H1 (cell line): Measurements from ENCODE around the gene PPP2R2D. TPM values are rescaled to one million over a fixed set of nuclear protein-coding genes. Genes with fewer than 3 reads are reported as not detected.

Experiments
- CTCF ChIA-PET: fragments of 300-600 bp; sonication (Branson Sonifier 250); formaldehyde crosslinking; loops from one replicate; lab custom pipeline; 2021; ENCODE audit not compliant: partially characterized antibody; lab: Charles Lee
- POLR2A ChIA-PET: fragments of 300-600 bp; sonication (Branson Sonifier 250); formaldehyde crosslinking; loops from one replicate; lab custom pipeline; 2021; ENCODE audit warnings: inconsistent platforms; ENCODE audit not compliant: partially characterized antibody; lab: Charles Lee
- DNase-seq, 2 experiments: peaks; one replicate each; pipeline versions ENCODE4 v3.0.0 to v3.0.0-alpha.2; 2010 to 2022; ENCODE audit warnings: low spot score in 2 of 2, low read depth in 1 of 2, mixed read lengths in 1 of 2
- FAIRE-seq: peaks from 2 replicates; lab custom pipeline; 2011; peaks lifted over from hg19 to GRCh38; lab: Jason Lieb, UNC
- H2AFZ ChIP-seq: 2 replicates; pipeline ENCODE4 v1.8.1; 2012; ENCODE audit warnings: low read length, inconsistent platforms
- H2AK5ac ChIP-seq: 2 replicates; pipeline ENCODE4 v1.6.1; 2013; ENCODE audit warnings: low read depth, low read length
- H2BK120ac ChIP-seq: replicated peaks from 2 replicates; pipeline ENCODE3; 2013; ENCODE audit warnings: low read depth, low read length, inconsistent platforms
- H2BK12ac ChIP-seq: 2 replicates; pipeline ENCODE4 v1.6.1; 2013; ENCODE audit warnings: low read depth, low read length
- H2BK15ac ChIP-seq: 2 replicates; pipeline ENCODE4 v1.6.1; 2013; ENCODE audit warnings: low read length
- H2BK20ac ChIP-seq: 2 replicates; pipeline ENCODE4 v1.6.1; 2013; ENCODE audit warnings: low read length
- H2BK5ac ChIP-seq: 2 replicates; pipeline ENCODE4 v1.6.1; 2013; ENCODE audit warnings: low read depth, low read length
- H3K14ac ChIP-seq: 2 replicates; pipeline ENCODE4 v1.6.1; 2013; ENCODE audit warnings: inconsistent platforms; ENCODE audit not compliant: insufficient read length
- H3K18ac ChIP-seq: 2 replicates; pipeline ENCODE4 v1.6.1; 2013; ENCODE audit warnings: low read length; ENCODE audit errors: extremely low read depth
- H3K23ac ChIP-seq: 2 replicates; pipeline ENCODE4 v1.6.1; 2013; ENCODE audit warnings: inconsistent platforms; ENCODE audit not compliant: insufficient read length
- H3K23me2 ChIP-seq: 2 replicates; pipeline ENCODE4 v1.6.1; 2013; ENCODE audit warnings: low read depth, low read length
- H3K27ac ChIP-seq: 2 replicates; pipeline ENCODE4 v1.6.1; 2011; ENCODE audit warnings: low read depth, low read length, inconsistent platforms
- H3K27me3 ChIP-seq, 4 experiments: replicated peaks in 1 of 4; 1 replicate in 1 of 4; 2 replicates in 3 of 4; pipeline versions ENCODE4 v1.6.1 to v1.8.1; 2011 to 2013; ENCODE audit warnings: low read length in 3 of 4, mild to moderate bottlenecking in 3 of 4, inconsistent platforms in 2 of 4, mixed read lengths in 2 of 4, moderate library complexity in 1 of 4; ENCODE audit not compliant: control insufficient read depth in 3 of 4, insufficient read depth in 3 of 4; ENCODE audit errors: extremely low read depth in 1 of 4
- H3K36me3 ChIP-seq, 4 experiments: 2 replicates each; pipeline versions ENCODE4 v1.6.1 to v1.8.1; 2011 to 2013; ENCODE audit warnings: mild to moderate bottlenecking in 4 of 4, low read length in 3 of 4, moderate library complexity in 2 of 4, control low read depth in 1 of 4, inconsistent platforms in 1 of 4; ENCODE audit not compliant: insufficient read depth in 4 of 4, control insufficient read depth in 2 of 4
- H3K4ac ChIP-seq: replicated peaks from 2 replicates; pipeline ENCODE3; 2013; ENCODE audit warnings: low read length, low read depth, mixed read lengths, inconsistent platforms; ENCODE audit not compliant: insufficient read length
- H3K4me1 ChIP-seq, 4 experiments: replicated peaks in 1 of 4; 1 replicate in 1 of 4; 2 replicates in 3 of 4; pipeline versions ENCODE4 v1.6.1 to v1.8.1; 2011 to 2013; ENCODE audit warnings: low read length in 3 of 4, inconsistent platforms in 2 of 4, mixed read lengths in 1 of 4; ENCODE audit not compliant: insufficient read depth in 4 of 4, control insufficient read depth in 3 of 4
- H3K4me2 ChIP-seq, 2 experiments: 2 replicates each; pipeline versions ENCODE4 v1.6.1 to v1.8.1; 2011 to 2013; ENCODE audit warnings: low read depth in 2 of 2, low read length in 2 of 2, control low read depth in 1 of 2, inconsistent platforms in 1 of 2, mild to moderate bottlenecking in 1 of 2; ENCODE audit not compliant: insufficient read depth in 1 of 2
- H3K4me3 ChIP-seq, 4 experiments: fragments of 200-600, 300-600 bp in 1 of 4; sonication (generic), shearing (Covaris generic), sonication (Bioruptor Twin) in 1 of 4; 2 replicates each; pipeline versions ENCODE4 v1.5.1 to v1.8.1; 2011 to 2016; ENCODE audit warnings: low read length in 4 of 4, low read depth in 3 of 4, control low read depth in 2 of 4, inconsistent platforms in 2 of 4, mild to moderate bottlenecking in 2 of 4, mixed read lengths in 1 of 4, moderate library complexity in 1 of 4; ENCODE audit not compliant: insufficient read depth in 2 of 4; ENCODE audit errors: extremely low read depth in 1 of 4
- H3K56ac ChIP-seq: replicated peaks from 2 replicates; pipeline ENCODE3; 2013; ENCODE audit warnings: low read depth, mild to moderate bottlenecking, mixed read lengths, low read length, inconsistent platforms; ENCODE audit not compliant: insufficient read length
- H3K79me1 ChIP-seq: 2 replicates; pipeline ENCODE4 v1.6.1; 2013; ENCODE audit warnings: low read depth, low read length, control low read depth
- H3K79me2 ChIP-seq, 2 experiments: 2 replicates each; pipeline versions ENCODE4 v1.6.1 to v1.8.1; 2012 to 2013; ENCODE audit warnings: low read length in 2 of 2, mild to moderate bottlenecking in 2 of 2, inconsistent platforms in 1 of 2; ENCODE audit not compliant: insufficient read depth in 2 of 2, control insufficient read depth in 1 of 2
- H3K9ac ChIP-seq, 4 experiments: replicated peaks in 1 of 4; 1 replicate in 1 of 4; 2 replicates in 3 of 4; pipeline versions ENCODE4 v1.6.1 to v1.8.1; 2011 to 2013; ENCODE audit warnings: low read depth in 3 of 4, low read length in 3 of 4, control low read depth in 2 of 4, mild to moderate bottlenecking in 2 of 4, moderate library complexity in 2 of 4, inconsistent platforms in 1 of 4; ENCODE audit errors: extremely low read depth in 1 of 4
- H3K9me3 ChIP-seq, 2 experiments: 2 replicates each; pipeline versions ENCODE4 v1.6.1 to v1.8.1; 2012 to 2013; ENCODE audit warnings: mild to moderate bottlenecking in 2 of 2, moderate library complexity in 2 of 2, control low read depth in 1 of 2, inconsistent platforms in 1 of 2, low read depth in 1 of 2, low read length in 1 of 2, mixed read lengths in 1 of 2; ENCODE audit not compliant: insufficient read depth in 2 of 2
- H4K20me1 ChIP-seq, 2 experiments: replicated peaks in 1 of 2; 2 replicates each; pipeline versions ENCODE3 to v1.8.1; 2011 to 2013; ENCODE audit warnings: inconsistent platforms in 2 of 2, low read length in 2 of 2, mild to moderate bottlenecking in 1 of 2; ENCODE audit not compliant: insufficient read depth in 2 of 2, control insufficient read depth in 1 of 2
- H4K5ac ChIP-seq: 2 replicates; pipeline ENCODE4 v1.6.1; 2013; ENCODE audit warnings: low read length, low read depth, mixed read lengths, inconsistent platforms; ENCODE audit not compliant: insufficient read length
- H4K8ac ChIP-seq: 2 replicates; pipeline ENCODE4 v1.8.0; 2013; ENCODE audit warnings: mild to moderate bottlenecking, moderate library complexity, low read length, inconsistent platforms; ENCODE audit not compliant: insufficient read depth; ENCODE audit errors: extremely low read depth
- H4K91ac ChIP-seq: replicated peaks from 2 replicates; pipeline ENCODE3; 2013; ENCODE audit warnings: low read length, mixed read lengths, inconsistent platforms; ENCODE audit not compliant: insufficient read length
- POLR2AphosphoS5 ChIP-seq: IDR thresholded peaks from 2 replicates; pipeline ENCODE4 v1.6.1; 2011; ENCODE audit warnings: low read depth, low read length
- SP2 ChIP-seq: IDR thresholded peaks from 2 replicates; pipeline ENCODE4 v1.6.1; 2012; ENCODE audit warnings: mild to moderate bottlenecking, low read length, inconsistent platforms
- WGBS, 2 experiments: shearing (Covaris generic) in 1 of 2; methylation state at CpG; one replicate each; pipeline versions ENCODE4 v1.1.6 to v1.1.7; 2013 to 2015; ENCODE audit warnings: low lambda C conversion rate in 2 of 2, mixed read lengths in 2 of 2, inconsistent platforms in 1 of 2, low coverage in 1 of 2, missing lambda C conversion rate in 1 of 2; ENCODE audit not compliant: insufficient replicate concordance in 2 of 2, insufficient coverage in 1 of 2, insufficient read length in 1 of 2; ENCODE audit errors: extremely low coverage in 1 of 2, missing lambda C conversion rate in 1 of 2; 5-methylcytosine and 5-hydroxymethylcytosine counted together
- polyA plus RNA-seq, 7 experiments: library from polyadenylated mRNA; depleted of rRNA in 3 of 7; stranded (reverse) in 5 of 7; unstranded in 2 of 7; fragments of >200 nt in 5 of 7; fragments of 200-250 nt in 2 of 7; gene quantifications; 1 replicate in 5 of 7; 2 replicates in 1 of 7; 4 replicates in 1 of 7; pipeline versions ENCODE4 v1.2.1 to v1.2.3, GENCODE V29; 2011 to 2013; ENCODE audit warnings: missing spikeins in 2 of 7, mixed read lengths in 2 of 7
- total RNA-seq: library from RNA; stranded (reverse); fragmentation: NEBNext Ultra II Directional; extraction: Animal tissue kit (Norgen Biotek cat#: 25700); gene quantifications from 2 replicates; pipeline ENCODE4 v1.2.1, GENCODE V29; 2021
- TF ChIP-seq, protein P1 (sequence below): IDR thresholded peaks from 2 replicates; pipeline ENCODE4 v1.6.1; 2011; ENCODE audit warnings: low read length, improper control_type of control experiment

Gene PPP2R2D
- total and polyA plus RNA-seq, 2 of the 8 experiments (the other 6 are each of a cell fraction or from before 2014, with no cell fraction given), result 25.4 to 32.8 TPM

DNA sequence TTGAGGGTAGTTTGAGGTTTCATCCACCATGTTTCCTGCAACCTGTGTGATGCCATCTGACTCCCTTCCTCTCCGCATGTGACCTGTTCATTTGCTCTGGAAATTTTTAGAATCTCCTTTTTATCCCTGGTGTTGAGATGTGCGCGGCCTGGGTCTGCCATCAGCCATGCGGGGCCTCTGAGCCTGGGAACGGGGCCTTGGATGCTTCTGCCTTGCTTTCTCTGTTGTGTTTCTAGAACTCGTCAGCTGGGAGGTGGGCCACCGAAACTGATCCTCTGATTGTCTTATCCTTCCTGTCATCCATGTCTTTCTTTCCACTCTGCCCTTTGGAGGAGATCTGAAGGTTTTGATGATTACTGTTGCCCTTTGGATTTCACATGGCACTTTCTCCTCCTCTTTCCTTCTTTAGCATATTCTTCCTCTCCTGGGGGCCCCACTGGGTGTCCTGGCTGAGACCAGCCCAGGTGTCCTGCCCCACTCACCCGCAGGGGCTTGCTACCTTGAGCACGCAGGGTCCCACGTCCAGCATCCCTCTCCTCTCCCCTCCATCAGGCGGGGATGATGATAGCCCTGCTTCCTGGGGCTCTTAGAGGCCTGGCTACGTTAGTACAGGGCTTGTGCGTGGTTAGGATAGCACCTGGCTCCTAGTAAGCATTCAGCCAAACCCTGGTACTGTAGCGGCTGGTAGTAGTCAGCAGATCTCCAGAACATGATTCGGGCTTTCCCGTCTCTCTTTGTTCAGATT, 29.9 kb downstream of the PPP2R2D start:
- no peak overlapping the region for H3K14ac ChIP-seq
- H2BK120ac ChIP-seq, result no peak overlapping the region
- no peak overlapping the region for H3K27ac ChIP-seq
- no peak overlapping the region for H2AK5ac ChIP-seq
- H4K8ac ChIP-seq, result no peak overlapping the region
- H2BK20ac ChIP-seq, result no peak overlapping the region
- no peaks in the 10 kb centered on the region; a peak in 1 of 4 replicates for H3K9me3 ChIP-seq
- H3K23me2 ChIP-seq, result no peaks in the 10 kb centered on the region
- peaks cover 32 to 37% of the 10 kb centered on the region in 2 experiments for H4K20me1 ChIP-seq
- TF ChIP-seq SP2 (no peak), POLR2AphosphoS5 (peak; percentile 56; the same call in 1 of the 2 replicates)
- TF ChIP-seq, protein P1, sequence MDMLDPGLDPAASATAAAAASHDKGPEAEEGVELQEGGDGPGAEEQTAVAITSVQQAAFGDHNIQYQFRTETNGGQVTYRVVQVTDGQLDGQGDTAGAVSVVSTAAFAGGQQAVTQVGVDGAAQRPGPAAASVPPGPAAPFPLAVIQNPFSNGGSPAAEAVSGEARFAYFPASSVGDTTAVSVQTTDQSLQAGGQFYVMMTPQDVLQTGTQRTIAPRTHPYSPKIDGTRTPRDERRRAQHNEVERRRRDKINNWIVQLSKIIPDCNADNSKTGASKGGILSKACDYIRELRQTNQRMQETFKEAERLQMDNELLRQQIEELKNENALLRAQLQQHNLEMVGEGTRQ, result no peak
- TF ChIP-seq, all 59 proteins: peak for 1
- Histone ChIP-seq H3K36me3 (peaks cover 0 to 3% (median 0%) of the 10 kb centered on the region in 4 experiments; a peak in 1 of 8 replicates), H3K4ac (no peak overlapping the region), H3K4me2 (no peak overlapping the region), H3K4me3 (no peak overlapping the region), H2BK5ac (no peak overlapping the region), H3K56ac (no peak overlapping the region), H3K18ac (no peak overlapping the region), H3K79me1 (peaks cover 45% of the 10 kb centered on the region), H3K9ac (no peak overlapping the region), H2AFZ (no peak overlapping the region), H3K79me2 (peaks cover 22 to 96% of the 10 kb centered on the region in 2 experiments), H4K5ac (no peak overlapping the region), H2BK15ac (no peak overlapping the region), H3K23ac (no peak overlapping the region), H4K91ac (no peak overlapping the region), H2BK12ac (no peak overlapping the region), H3K4me1 (peaks cover 4 to 38% (median 14%) of the 10 kb centered on the region in 4 experiments; a peak in 6 of 7 replicates), H3K27me3 (no peaks in the 10 kb centered on the region)
- CTCF ChIA-PET, result interaction anchor here (0.9 kb wide), 1 partner anchor 45 kb away, joined by 4 read pairs; no protein-coding TSS in a partner anchor
- FAIRE-seq (no peak), DNase-seq (no peak)
- POLR2A ChIA-PET, result no interaction called here
- WGBS, 2 experiments, result 84% methylated on average over 16 of the region's 16 CpGs; no CpG with 5 or more reads in 1 of the 2 experiments
